ENCODE results near the gene WSCD1. TPM values are rescaled to one million over a fixed set of nuclear protein-coding genes. Genes with fewer than 3 reads are reported as not detected.

The WSCD1 gene
- total and polyA plus RNA-seq, 2 donors (not counting 1 experiment from before 2014, with no cell fraction given), result not detected

GRCh38 chr17:6140188-6140587 is 70.0 kb downstream of the WSCD1 start:
- peaks cover 3% of the 10 kb centered on the region for H3K9me3 Mint-ChIP-seq (ENCODE audit: insufficient read depth)
- H3K4me3 Mint-ChIP-seq, result no peak overlapping the region
- ChIA-PET POLR2A (no interaction called here), CTCF (no interaction called here)
- no peak overlapping the region for H3K4me3 ChIP-seq (ENCODE audit: control extremely low read depth in 1 of 5, extremely low read depth in 1 of 5, insufficient read depth in 1 of 5, low read depth in 2 of 5, low read length in 4 of 5)
- no peaks in the 10 kb centered on the region for H3K4me1 Mint-ChIP-seq
- no peaks in the 10 kb centered on the region for H4K20me1 ChIP-seq (ENCODE audit: control insufficient read depth, insufficient read depth, low read length, poor library complexity, severe bottlenecking)
- no peaks in the 10 kb centered on the region for H3K79me2 ChIP-seq (ENCODE audit: control insufficient read depth, insufficient read depth, low read length)
- H3K27ac ChIP-seq (ENCODE audit: low read length in 2 of 2), result no peak overlapping the region
- no peak overlapping the region for H3K27ac Mint-ChIP-seq
- intact Hi-C loops (cut with micrococcal nuclease), result no loop called here
- ATAC-seq (ENCODE audit: low read depth) (no peak), DNase-seq (no peak)
- peaks cover 0 to 2% (median 0%) of the 10 kb centered on the region in 4 experiments for H3K27me3 ChIP-seq (replicated peaks in 1 of 4; ENCODE audit: control extremely low read depth in 1 of 4, control insufficient read depth in 3 of 4, insufficient read depth in 4 of 4, low read length in 3 of 4)
- H3K9ac ChIP-seq (ENCODE audit: low read length), result no peak overlapping the region
- no peaks in the 10 kb centered on the region for H3K36me3 ChIP-seq (replicated peaks in 1 of 2; ENCODE audit: control extremely low read depth in 1 of 2, control insufficient read depth in 1 of 2, extremely low read depth in 1 of 2, insufficient read depth in 2 of 2, low read length in 1 of 2)
- no peak overlapping the region for H3K4me2 ChIP-seq (replicated peaks; ENCODE audit: low read depth, low read length, poor library complexity, severe bottlenecking)
- TF ChIP-seq CTCF (IDR thresholded peaks at IDR 0.05), result no peak
- no peak for TF ChIP-seq EZH2 (IDR thresholded peaks at IDR 0.05; ENCODE audit: borderline replicate concordance, insufficient read depth, low read depth, low read length, poor library complexity, severe bottlenecking)
- H2AFZ ChIP-seq (ENCODE audit: insufficient read depth, low read depth, low read length, poor library complexity, severe bottlenecking), result no peak overlapping the region
- H3K27me3 Mint-ChIP-seq, result peaks cover 23% of the 10 kb centered on the region
- no peaks in the 10 kb centered on the region for H3K4me1 ChIP-seq (ENCODE audit: control insufficient read depth in 2 of 2, insufficient read depth in 2 of 2, low read length in 2 of 2)
- H3K9me3 ChIP-seq (ENCODE audit: control extremely low read depth in 1 of 3, control insufficient read depth in 2 of 3, insufficient read depth in 1 of 3, low read length in 2 of 3), result no peaks in the 10 kb centered on the region
- WGBS (ENCODE audit: insufficient coverage), result no CpG with 5 or more reads among the region's 2 CpGs

GRCh38 chr17:6140728-6141330 is 70.7 kb downstream of the WSCD1 start:
- no peaks in the 10 kb centered on the region for H3K79me2 ChIP-seq (ENCODE audit: control insufficient read depth, insufficient read depth, low read length)
- 95% methylated on average over 3 of the region's 8 CpGs for WGBS (ENCODE audit: insufficient coverage)
- ATAC-seq (ENCODE audit: low read depth) (no peak), DNase-seq (no peak)
- Mint-ChIP-seq H3K9me3 (ENCODE audit: insufficient read depth) (peaks cover 5% of the 10 kb centered on the region), H3K4me1 (no peaks in the 10 kb centered on the region), H3K4me3 (no peak overlapping the region), H3K27ac (no peak overlapping the region), H3K27me3 (peaks cover 23% of the 10 kb centered on the region)
- H3K36me3 ChIP-seq (replicated peaks in 1 of 2; ENCODE audit: control extremely low read depth in 1 of 2, control insufficient read depth in 1 of 2, extremely low read depth in 1 of 2, insufficient read depth in 2 of 2, low read length in 1 of 2), result no peaks in the 10 kb centered on the region
- peaks cover 0 to 2% (median 0%) of the 10 kb centered on the region in 4 experiments for H3K27me3 ChIP-seq (replicated peaks in 1 of 4; ENCODE audit: control extremely low read depth in 1 of 4, control insufficient read depth in 3 of 4, insufficient read depth in 4 of 4, low read length in 3 of 4)
- H3K9me3 ChIP-seq (ENCODE audit: control extremely low read depth in 1 of 3, control insufficient read depth in 2 of 3, insufficient read depth in 1 of 3, low read length in 2 of 3), result peaks cover 0 to 1% (median 0%) of the 10 kb centered on the region in 3 donors
- no peaks in the 10 kb centered on the region for H3K4me1 ChIP-seq (ENCODE audit: control insufficient read depth in 2 of 2, insufficient read depth in 2 of 2, low read length in 2 of 2)
- H3K9ac ChIP-seq (ENCODE audit: low read length), result no peak overlapping the region
- no peak overlapping the region for H2AFZ ChIP-seq (ENCODE audit: insufficient read depth, low read depth, low read length, poor library complexity, severe bottlenecking)
- no peak overlapping the region for H3K27ac ChIP-seq (ENCODE audit: low read length in 2 of 2)
- intact Hi-C loops (cut with micrococcal nuclease), result no loop called here
- TF ChIP-seq EZH2 (IDR thresholded peaks at IDR 0.05; ENCODE audit: borderline replicate concordance, insufficient read depth, low read depth, low read length, poor library complexity, severe bottlenecking), result no peak
- TF ChIP-seq CTCF (IDR thresholded peaks at IDR 0.05), result no peak
- no peak overlapping the region for H3K4me2 ChIP-seq (replicated peaks; ENCODE audit: low read depth, low read length, poor library complexity, severe bottlenecking)
- ChIA-PET CTCF (no interaction called here), POLR2A (no interaction called here)
- H4K20me1 ChIP-seq (ENCODE audit: control insufficient read depth, insufficient read depth, low read length, poor library complexity, severe bottlenecking), result no peaks in the 10 kb centered on the region
- H3K4me3 ChIP-seq (ENCODE audit: control extremely low read depth in 1 of 5, extremely low read depth in 1 of 5, insufficient read depth in 1 of 5, low read depth in 2 of 5, low read length in 4 of 5), result no peak overlapping the region
